ENCODE data around the gene EML4. TPM values are rescaled to one million over a fixed set of nuclear protein-coding genes. Genes with fewer than 3 reads are reported as not detected.

Gene EML4
- total RNA-seq, 1 donor from 2014 or later = 4.3 TPM

GRCh38 chr2:42205337-42205736 lies 36.2 kb downstream of the EML4 start:
- H3K9me3 ChIP-seq (replicated peaks) = no peaks in the 10 kb centered on the region
- intact Hi-C loops (cut with micrococcal nuclease) = no loop called here
- TF ChIP-seq CTCF (IDR thresholded peaks at IDR 0.05; ENCODE audit: borderline replicate concordance) = no peak
- no peak overlapping the region for H3K27ac ChIP-seq (replicated peaks)
- DNase-seq = no peak
- H3K4me1 ChIP-seq = peaks cover 8% of the 10 kb centered on the region
- no peak overlapping the region for H3K4me3 ChIP-seq
- no peaks in the 10 kb centered on the region for H3K27me3 ChIP-seq (ENCODE audit: low read depth)
- H3K36me3 ChIP-seq = no peaks in the 10 kb centered on the region

GRCh38 chr2:42207826-42208225 lies 38.7 kb downstream of the EML4 start:
- intact Hi-C loops (cut with micrococcal nuclease) = no loop called here
- Histone ChIP-seq H3K9me3 (replicated peaks) (no peaks in the 10 kb centered on the region), H3K4me1 (peaks cover 5% of the 10 kb centered on the region), H3K27ac (replicated peaks) (no peak overlapping the region), H3K4me3 (no peak overlapping the region), H3K36me3 (no peaks in the 10 kb centered on the region), H3K27me3 (ENCODE audit: low read depth) (no peaks in the 10 kb centered on the region)
- no peak for TF ChIP-seq CTCF (IDR thresholded peaks at IDR 0.05; ENCODE audit: borderline replicate concordance)
- DNase-seq = no peak

GRCh38 chr2:42210203-42210602 lies 41.0 kb downstream of the EML4 start:
- no peak for TF ChIP-seq CTCF (IDR thresholded peaks at IDR 0.05; ENCODE audit: borderline replicate concordance)
- intact Hi-C loops (cut with micrococcal nuclease) = no loop called here

GRCh38 chr2:42211291-42211690 lies 42.1 kb downstream of the EML4 start:
- H3K36me3 ChIP-seq = no peaks in the 10 kb centered on the region
- no peak overlapping the region for H3K4me3 ChIP-seq
- no peak overlapping the region for H3K27ac ChIP-seq (replicated peaks)
- no peaks in the 10 kb centered on the region for H3K9me3 ChIP-seq (replicated peaks)
- no peaks in the 10 kb centered on the region for H3K27me3 ChIP-seq (ENCODE audit: low read depth)
- H3K4me1 ChIP-seq = peaks cover 10% of the 10 kb centered on the region
- intact Hi-C loops (cut with micrococcal nuclease) = no loop called here
- no peak for DNase-seq
- TF ChIP-seq CTCF (IDR thresholded peaks at IDR 0.05; ENCODE audit: borderline replicate concordance) = no peak

More at GRCh38 chr2:42210203-42210602, 41.0 kb downstream of the EML4 start:
- Histone ChIP-seq H3K27me3 (ENCODE audit: low read depth) (no peaks in the 10 kb centered on the region), H3K9me3 (replicated peaks) (no peaks in the 10 kb centered on the region), H3K27ac (replicated peaks) (no peak overlapping the region), H3K4me3 (no peak overlapping the region), H3K4me1 (peaks cover 9% of the 10 kb centered on the region), H3K36me3 (no peaks in the 10 kb centered on the region)
- no peak for DNase-seq

- no peaks in the 10 kb centered on the region for H3K9me3 ChIP-seq (replicated peaks)
- H3K36me3 ChIP-seq = no peaks in the 10 kb centered on the region
- no peak for DNase-seq
- H3K4me1 ChIP-seq = peaks cover 18% of the 10 kb centered on the region
- H3K4me3 ChIP-seq = no peak overlapping the region
- TF ChIP-seq CTCF (IDR thresholded peaks at IDR 0.05; ENCODE audit: borderline replicate concordance) = no peak
- intact Hi-C loops (cut with micrococcal nuclease) = no loop called here
- no peaks in the 10 kb centered on the region for H3K27me3 ChIP-seq (ENCODE audit: low read depth)
- H3K27ac ChIP-seq (replicated peaks) = no peak overlapping the region
These were observed 45.5 kb downstream of the EML4 start for GRCh38 chr2:42214669-42215068.

- no peak for DNase-seq
- H3K4me1 ChIP-seq = peaks cover 18% of the 10 kb centered on the region
- intact Hi-C loops (cut with micrococcal nuclease) = no loop called here
- no peak for TF ChIP-seq CTCF (IDR thresholded peaks at IDR 0.05; ENCODE audit: borderline replicate concordance)
- H3K27ac ChIP-seq (replicated peaks) = no peak overlapping the region
- no peaks in the 10 kb centered on the region for H3K27me3 ChIP-seq (ENCODE audit: low read depth)
- H3K4me3 ChIP-seq = no peak overlapping the region
- no peaks in the 10 kb centered on the region for H3K36me3 ChIP-seq
- H3K9me3 ChIP-seq (replicated peaks) = no peaks in the 10 kb centered on the region
These were observed 47.5 kb downstream of the EML4 start for GRCh38 chr2:42216694-42217093.
